HG02970 (cell line): ENCODE measurements around the gene VEPH1.
A peak's percentile ranks its signal among the peaks of the same experiment; 100 is the strongest.

Source experiments
- ATAC-seq: cut with Tn5 transposase; IDR thresholded peaks from one replicate; pipeline ENCODE4 v1.9.1; 2021; ENCODE audit warnings: mild to moderate bottlenecking, moderate library complexity, moderate number of reproducible peaks; ENCODE audit not compliant: unreplicated experiment, low FRiP score

The VEPH1 gene

GRCh38 chr3:157276801-157277200 lies 226.4 kb downstream of the VEPH1 start:
- ATAC-seq: no peak

- no peak for ATAC-seq
Observed at GRCh38 chr3:157275832-157276231, 227.4 kb downstream of the VEPH1 start.

GRCh38 chr3:157274644-157275137 lies 228.5 kb downstream of the VEPH1 start:
- no peak for ATAC-seq

DNA sequence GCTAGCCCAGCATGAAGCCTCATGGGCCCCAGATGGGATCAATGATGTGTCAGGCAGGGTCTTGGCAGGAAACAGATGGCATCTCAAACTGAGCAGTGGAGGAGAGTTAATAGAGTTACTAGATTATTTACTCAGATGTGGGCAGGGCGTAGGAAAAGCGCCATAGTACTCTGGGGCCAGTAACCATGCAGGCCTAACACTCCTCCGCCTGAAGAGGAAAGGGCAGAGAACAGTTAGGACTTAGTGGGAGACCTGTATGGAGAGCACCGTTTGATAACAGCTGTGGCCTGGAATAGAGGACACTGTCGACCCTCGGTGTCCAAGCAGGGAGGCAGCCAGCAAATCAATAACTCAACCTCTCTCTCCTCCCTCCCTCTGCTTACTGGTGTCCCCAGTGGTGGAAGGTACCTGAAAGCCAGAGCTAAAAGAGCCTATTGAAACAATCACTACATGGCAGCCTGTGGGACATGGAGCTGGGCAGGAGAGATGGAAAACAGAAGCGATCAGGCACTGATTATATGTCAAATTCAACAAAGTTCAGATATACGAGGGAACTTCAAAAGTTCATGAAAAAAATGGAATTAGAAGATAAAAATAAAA lies 231.8 kb downstream of the VEPH1 start:
- no peak for ATAC-seq

DNA sequence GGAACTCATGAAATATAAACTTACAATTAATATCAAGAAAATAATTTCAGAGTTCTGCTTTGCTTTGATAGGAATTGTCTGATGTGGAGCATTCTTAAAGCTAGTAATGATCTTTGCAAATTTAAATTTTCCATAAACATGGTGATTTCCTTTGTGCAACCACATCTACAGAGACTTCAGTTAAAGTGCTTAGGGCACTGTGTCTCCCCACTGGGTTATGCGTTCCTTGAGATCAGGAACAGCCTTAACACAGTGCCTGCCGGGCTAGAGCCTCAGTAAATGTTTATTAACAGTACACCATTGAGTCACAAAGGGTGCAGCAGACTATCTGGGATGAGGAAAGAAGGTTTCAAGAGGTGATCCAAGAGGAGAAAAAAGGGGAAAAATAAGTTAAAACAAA lies 235.2 kb downstream of the VEPH1 start:
- ATAC-seq: no peak

- no peak for ATAC-seq
Observed at GRCh38 chr3:157265931-157266330, 237.3 kb downstream of the VEPH1 start.

DNA sequence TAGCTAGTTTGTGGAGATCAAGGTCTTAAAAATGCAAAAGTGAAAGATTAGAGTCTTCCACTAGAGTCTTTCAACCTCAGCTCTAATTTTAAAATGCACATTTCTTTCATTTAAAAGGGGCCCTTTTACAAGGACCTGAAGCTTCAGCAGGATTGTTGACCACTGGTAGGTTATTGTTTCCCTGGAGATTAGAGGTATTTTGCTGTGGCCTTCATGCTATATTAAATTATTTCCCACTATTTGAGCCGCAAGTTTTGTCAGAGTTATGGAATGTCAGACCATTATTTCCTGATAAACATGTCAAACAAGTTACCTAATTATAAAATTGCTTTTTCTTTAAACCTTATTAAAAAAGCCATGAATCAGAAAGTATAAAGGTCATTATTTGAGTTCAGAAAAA lies 240.2 kb downstream of the VEPH1 start:
- ATAC-seq: no peak

- ATAC-seq: no peak
Observed at GRCh38 chr3:157261000-157261399, 242.2 kb downstream of the VEPH1 start.

DNA sequence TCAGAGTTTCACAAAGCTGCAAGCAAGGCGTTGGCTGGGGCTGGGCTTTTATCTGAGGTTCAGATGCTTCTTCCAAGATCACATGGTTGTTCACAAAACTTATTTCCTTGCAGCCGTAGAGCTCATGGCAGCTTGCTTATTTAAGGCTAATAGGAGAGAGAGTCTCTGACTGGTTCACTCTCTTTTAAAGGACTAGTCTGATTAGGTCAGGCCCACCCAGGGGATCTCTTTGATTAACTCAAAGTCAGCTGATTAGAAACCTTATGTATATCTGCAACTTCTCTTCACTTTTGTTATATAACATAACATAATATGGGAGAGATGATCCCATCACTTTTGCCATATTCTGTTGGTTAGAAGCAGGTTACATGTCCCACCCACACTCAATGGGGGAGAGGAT lies 243.4 kb downstream of the VEPH1 start:
- no peak for ATAC-seq

DNA sequence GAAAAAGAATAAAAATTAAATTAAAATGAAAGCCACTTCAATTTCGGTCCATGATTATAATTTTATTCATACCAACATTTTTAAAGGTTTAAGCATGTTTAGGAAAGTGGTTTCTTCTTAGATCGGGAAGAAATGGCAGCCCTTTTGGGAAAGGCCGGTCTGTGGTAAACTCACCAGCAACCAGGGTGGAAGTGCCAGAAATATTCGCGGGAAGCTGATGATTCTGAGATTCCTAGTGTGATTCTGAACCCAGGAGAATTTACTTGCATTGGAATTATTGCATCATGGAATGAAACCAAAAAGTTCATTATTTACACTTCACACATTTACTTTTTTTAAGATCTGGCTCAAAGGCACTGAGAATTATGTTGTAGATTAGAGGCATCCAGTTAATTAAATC lies 246.1 kb downstream of the VEPH1 start:
- ATAC-seq: no peak

- ATAC-seq: no peak
Observed at GRCh38 chr3:157255797-157256196, 247.4 kb downstream of the VEPH1 start.

- no peak for ATAC-seq
Observed at GRCh38 chr3:157251685-157252084, 251.5 kb downstream of the VEPH1 start.

DNA sequence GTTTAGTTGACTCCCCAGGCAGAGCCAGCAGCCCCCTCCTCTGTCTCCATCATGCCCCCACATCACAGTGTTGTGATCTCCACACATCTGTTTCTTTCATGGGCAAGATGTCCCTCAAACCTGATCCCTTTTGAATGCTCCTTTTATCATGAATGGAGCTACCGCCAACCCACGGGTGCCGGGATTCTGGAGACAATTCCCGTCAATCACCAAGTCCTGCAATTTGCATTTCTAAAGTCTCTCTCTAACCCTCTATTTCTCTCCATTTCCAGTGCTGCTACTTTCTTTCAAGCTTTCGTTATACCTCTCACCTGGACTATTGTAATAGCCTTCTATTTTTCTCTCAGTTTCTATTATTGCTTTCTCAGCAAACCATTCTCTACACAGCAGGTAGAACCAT lies 253.6 kb downstream of the VEPH1 start:
- no peak for ATAC-seq

DNA sequence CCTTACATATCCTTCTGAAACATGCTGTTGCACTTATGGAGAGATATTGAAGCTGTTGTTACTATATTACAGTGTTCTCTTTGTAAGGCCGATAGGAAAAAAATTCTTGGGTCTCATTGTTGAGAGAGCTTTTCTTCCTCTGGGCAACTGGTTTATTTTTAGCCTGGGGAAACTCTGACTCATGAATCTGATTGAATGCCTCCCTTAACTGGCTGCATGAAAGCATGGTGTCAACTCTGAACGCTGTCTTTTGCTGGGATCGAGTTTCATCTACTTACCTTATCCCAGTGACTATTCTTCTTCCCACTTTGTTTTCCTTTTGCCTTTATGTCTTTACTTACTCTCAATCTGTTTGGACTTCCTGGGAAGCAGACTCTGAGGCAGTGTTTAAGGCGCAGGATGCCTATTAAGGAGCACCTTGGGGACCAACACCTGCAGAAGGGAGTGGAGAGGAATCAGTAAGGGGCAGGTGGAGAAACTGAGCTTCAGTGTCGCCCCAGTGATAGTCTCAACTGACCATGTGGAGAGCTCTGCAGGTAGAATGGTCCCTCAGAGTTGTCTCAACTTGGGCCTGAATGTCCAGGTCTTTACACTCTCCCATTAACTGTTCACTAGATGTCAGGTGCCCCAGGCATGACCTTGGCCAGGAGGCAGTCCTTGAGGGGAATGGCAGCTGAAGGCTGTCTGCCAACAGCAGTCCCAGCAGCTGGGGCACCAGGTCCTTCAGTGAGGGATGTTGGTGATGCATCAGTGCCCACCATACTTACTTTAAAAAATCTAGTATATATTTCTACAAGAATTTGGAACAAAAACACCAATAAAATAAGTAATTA lies 254.4 kb downstream of the VEPH1 start:
- no peak for ATAC-seq

- no peak for ATAC-seq
Observed at GRCh38 chr3:157247391-157247790, 255.8 kb downstream of the VEPH1 start.

DNA sequence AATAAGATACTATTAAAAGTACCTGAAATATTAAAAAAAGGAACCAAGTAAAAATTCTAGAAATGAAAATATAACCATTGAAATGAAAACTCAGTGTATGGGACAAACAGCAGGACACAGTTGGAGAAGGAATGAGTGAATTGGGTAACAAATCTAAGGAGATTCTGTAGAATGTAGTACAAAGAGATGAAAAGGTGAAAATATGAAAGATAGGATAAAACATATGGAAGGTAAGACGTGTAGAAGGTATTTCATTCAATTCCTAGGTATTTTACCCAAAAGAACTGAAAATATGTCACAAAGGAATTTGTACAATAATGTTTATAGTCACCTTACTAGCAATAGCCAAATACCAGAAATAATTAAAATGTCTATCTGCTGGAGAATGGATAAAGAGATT lies 260.4 kb downstream of the VEPH1 start:
- ATAC-seq: no peak

- no peak for ATAC-seq
Observed at GRCh38 chr3:157241599-157241998, 261.6 kb downstream of the VEPH1 start.

- no peak for ATAC-seq
Observed at GRCh38 chr3:157240408-157240807, 262.8 kb downstream of the VEPH1 start.

DNA sequence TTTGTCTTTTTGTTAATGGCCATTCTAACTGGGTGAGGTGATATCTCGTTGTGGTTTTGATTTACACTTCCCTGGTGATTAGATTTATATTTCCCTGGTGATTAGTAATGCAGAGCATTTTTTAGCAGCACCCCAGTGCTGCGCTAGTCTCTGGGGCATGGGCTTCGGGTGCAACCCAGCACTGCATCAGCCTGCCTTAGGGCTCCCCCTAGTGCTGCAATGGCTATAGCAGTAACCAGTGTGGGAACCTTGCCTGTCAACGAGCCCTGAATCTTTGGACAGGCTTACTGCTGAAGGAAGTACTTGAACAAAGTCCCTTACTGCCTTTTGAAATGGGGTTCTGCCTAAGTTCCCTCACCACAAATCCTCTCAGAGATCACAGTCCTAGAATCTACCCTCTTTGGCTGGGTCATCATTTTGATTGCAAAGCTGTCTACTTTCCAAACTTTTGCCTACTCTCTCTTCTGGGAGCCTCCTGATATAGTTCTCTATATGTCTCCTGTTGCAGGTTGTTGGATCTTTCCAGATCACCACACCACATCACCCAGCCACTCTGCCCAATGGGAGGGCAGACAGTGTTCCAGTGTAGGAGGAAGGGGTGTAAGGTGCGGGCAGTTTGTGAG lies 264.0 kb downstream of the VEPH1 start:
- ATAC-seq: peak; percentile 94

DNA sequence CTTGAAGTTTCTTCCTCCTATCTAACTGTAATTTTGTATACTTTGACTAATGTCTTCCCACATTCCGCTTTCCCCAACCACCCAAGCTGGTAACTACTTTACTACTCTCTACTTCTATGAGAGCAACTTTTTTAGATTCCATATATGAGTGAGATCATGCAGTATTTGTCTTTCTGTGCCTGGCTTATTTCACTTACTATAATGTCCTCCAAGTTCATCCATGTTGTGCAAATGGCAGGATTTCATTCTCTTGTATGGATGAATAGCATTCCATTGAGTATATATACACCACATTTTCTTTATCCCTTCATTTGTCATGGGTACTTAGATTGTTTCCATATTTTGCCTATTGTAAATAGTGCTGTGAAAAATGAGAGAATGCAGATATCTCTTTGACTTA lies 264.8 kb downstream of the VEPH1 start:
- ATAC-seq: no peak

DNA sequence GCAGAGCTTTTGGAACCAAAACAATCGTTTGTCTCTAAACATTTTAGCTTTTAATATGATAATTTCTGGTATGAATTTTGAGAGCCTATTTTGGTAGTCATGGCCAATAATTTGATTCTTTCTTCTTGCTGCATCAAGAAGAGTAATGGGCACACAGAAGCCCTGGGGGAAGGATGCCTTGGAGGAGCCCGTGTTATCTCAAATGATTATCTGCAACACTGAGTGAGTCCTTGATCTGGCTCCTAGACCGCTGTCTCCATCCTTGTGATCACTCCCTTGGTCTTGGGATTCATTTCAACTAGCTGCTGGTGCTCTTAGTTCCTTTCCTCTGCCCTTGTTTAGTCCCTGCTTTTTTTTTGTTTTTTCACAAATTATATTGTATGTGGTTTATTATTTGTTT lies 265.3 kb downstream of the VEPH1 start:
- no peak for ATAC-seq

DNA sequence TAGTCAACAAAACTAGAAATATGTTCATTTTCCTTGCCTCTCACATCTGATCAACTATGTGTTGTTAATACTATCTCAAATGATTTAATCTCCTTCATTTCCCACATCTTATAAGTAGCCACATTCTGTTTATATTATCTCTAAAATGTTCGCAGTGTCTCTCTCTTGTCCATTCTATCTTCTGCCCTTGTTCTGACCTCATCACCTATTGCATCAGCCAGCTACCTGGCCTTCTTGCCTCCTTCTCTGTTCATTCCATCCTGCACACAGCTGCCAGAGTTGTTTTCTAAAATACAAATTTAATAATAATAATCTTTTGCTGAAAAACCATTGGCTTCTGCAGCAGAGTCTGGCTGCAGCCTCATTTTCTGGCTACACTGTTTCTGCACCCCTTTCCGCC lies 267.9 kb downstream of the VEPH1 start:
- ATAC-seq: no peak
